SU-DHL-6 (cell line): ENCODE data around the gene WDR17.

Experiments
- H2AFZ ChIP-seq: fragments of 200-600 bp; sonication (generic); 2 replicates; pipeline ENCODE4 v1.6.1; 2014; ENCODE audit warnings: low read depth, mild to moderate bottlenecking, moderate library complexity, mixed read lengths, antibody characterized with exemption, low read length; ENCODE audit not compliant: severe bottlenecking
- H3F3A ChIP-seq: fragments of 200-600 bp; shearing (Covaris generic); 2 replicates; pipeline ENCODE4 v1.6.0; 2016; ENCODE audit warnings: antibody characterized with exemption, mild to moderate bottlenecking; ENCODE audit not compliant: insufficient read depth
- H3K27ac ChIP-seq: fragments of 200-600 bp; sonication (generic); 2 replicates; pipeline ENCODE4 v1.5.1; 2016; ENCODE audit warnings: low read depth, mild to moderate bottlenecking, low read length, moderate library complexity, mixed read lengths
- H3K27me3 ChIP-seq: fragments of 200-600 bp; sonication (generic), shearing (Covaris generic); 2 replicates; pipeline ENCODE4 v1.6.0; 2014; ENCODE audit warnings: mild to moderate bottlenecking, low read length
- H3K36me3 ChIP-seq: fragments of 200-600 bp; sonication (generic); 2 replicates; pipeline ENCODE4 v1.6.1; 2014; ENCODE audit warnings: mild to moderate bottlenecking, low read length, mixed read lengths
- H3K4me2 ChIP-seq: fragments of 300-600, 200-600 bp; shearing (Covaris generic), sonication (generic); 2 replicates; pipeline ENCODE4 v1.6.0; 2014; ENCODE audit warnings: low read length, low read depth, mild to moderate bottlenecking; ENCODE audit not compliant: poor library complexity, severe bottlenecking
- H3K4me3 ChIP-seq: fragments of 200-600 bp; sonication (generic); 2 replicates; pipeline ENCODE4 v1.5.1; 2014; ENCODE audit warnings: antibody characterized with exemption, low read length, mild to moderate bottlenecking, mixed read lengths; ENCODE audit not compliant: insufficient read depth, poor library complexity, severe bottlenecking
- H3K79me2 ChIP-seq: fragments of 200-600 bp; sonication (generic); 2 replicates; pipeline ENCODE4 v1.6.1; 2014; ENCODE audit warnings: mild to moderate bottlenecking, low read length, moderate library complexity; ENCODE audit not compliant: insufficient read depth
- H3K9ac ChIP-seq: fragments of 200-600 bp; sonication (generic); 2 replicates; pipeline ENCODE4 v1.7.0; 2014; ENCODE audit warnings: mild to moderate bottlenecking, low read length
- H3K9me2 ChIP-seq: fragments of 200-600 bp; sonication (generic); replicated peaks from 2 replicates; pipeline ENCODE4 v1.6.1; 2014; ENCODE audit warnings: low read length; ENCODE audit not compliant: insufficient read depth
- H3K9me3 ChIP-seq: fragments of 200-600 bp; sonication (generic); 2 replicates; pipeline ENCODE4 v1.6.1; 2014; ENCODE audit warnings: low read length, mixed read lengths; ENCODE audit not compliant: insufficient read depth
- H4K20me1 ChIP-seq: fragments of 200-600 bp; sonication (generic); 2 replicates; pipeline ENCODE4 v1.6.1; 2014; ENCODE audit warnings: low read depth, mild to moderate bottlenecking, antibody characterized with exemption, low read length, moderate library complexity, mixed read lengths
- EZH2phosphoT487 ChIP-seq: fragments of 200-600 bp; sonication (generic), shearing (Covaris generic); conservative IDR thresholded peaks from 2 replicates; pipeline ENCODE4 v1.6.1; 2018; ENCODE audit warnings: mild to moderate bottlenecking, antibody characterized with exemption, low read length, moderate library complexity, mixed read lengths
- TF ChIP-seq, protein P1 (sequence below): fragments of 200-600 bp; sonication (generic); IDR thresholded peaks from one replicate; pipeline ENCODE4 v1.5.1; 2017; ENCODE audit warnings: antibody characterized with exemption, mild to moderate bottlenecking, low read length, moderate library complexity; ENCODE audit not compliant: insufficient read depth, poor library complexity, severe bottlenecking

WDR17 gene

DNA sequence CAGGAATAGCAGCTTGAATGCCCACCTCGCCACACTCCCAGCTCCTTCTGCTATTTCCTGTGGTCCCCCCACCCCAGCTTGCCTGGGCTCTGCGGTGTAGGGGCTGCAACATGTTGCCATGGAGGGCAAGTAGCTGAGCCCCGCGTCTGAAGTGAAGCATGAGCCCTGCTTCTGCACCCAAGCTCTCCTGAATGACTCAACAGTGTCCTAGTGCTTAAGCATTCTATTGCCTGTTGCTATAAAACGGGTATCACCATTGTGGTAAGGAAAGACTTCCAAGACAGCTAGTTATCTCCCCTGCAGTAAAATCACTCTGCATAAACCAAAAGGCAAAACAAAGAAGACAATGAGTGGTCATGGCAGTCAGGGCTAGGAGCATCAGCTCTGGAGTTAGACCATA is 161.1 kb downstream of the WDR17 start:
- Histone ChIP-seq H3K79me2 (no peaks in the 10 kb centered on the region), H3K27ac (no peak overlapping the region), H3K36me3 (no peaks in the 10 kb centered on the region), H3K9me3 (no peaks in the 10 kb centered on the region), H4K20me1 (no peaks in the 10 kb centered on the region), H3F3A (no peaks in the 10 kb centered on the region), H2AFZ (no peak overlapping the region), H3K4me3 (no peak overlapping the region), H3K9ac (no peak overlapping the region), H3K4me2 (no peak overlapping the region), H3K9me2 (no peaks in the 10 kb centered on the region), H3K27me3 (no peaks in the 10 kb centered on the region)
- no peak for TF ChIP-seq EZH2phosphoT487
- TF ChIP-seq, protein P1, sequence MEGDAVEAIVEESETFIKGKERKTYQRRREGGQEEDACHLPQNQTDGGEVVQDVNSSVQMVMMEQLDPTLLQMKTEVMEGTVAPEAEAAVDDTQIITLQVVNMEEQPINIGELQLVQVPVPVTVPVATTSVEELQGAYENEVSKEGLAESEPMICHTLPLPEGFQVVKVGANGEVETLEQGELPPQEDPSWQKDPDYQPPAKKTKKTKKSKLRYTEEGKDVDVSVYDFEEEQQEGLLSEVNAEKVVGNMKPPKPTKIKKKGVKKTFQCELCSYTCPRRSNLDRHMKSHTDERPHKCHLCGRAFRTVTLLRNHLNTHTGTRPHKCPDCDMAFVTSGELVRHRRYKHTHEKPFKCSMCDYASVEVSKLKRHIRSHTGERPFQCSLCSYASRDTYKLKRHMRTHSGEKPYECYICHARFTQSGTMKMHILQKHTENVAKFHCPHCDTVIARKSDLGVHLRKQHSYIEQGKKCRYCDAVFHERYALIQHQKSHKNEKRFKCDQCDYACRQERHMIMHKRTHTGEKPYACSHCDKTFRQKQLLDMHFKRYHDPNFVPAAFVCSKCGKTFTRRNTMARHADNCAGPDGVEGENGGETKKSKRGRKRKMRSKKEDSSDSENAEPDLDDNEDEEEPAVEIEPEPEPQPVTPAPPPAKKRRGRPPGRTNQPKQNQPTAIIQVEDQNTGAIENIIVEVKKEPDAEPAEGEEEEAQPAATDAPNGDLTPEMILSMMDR = no peak

DNA sequence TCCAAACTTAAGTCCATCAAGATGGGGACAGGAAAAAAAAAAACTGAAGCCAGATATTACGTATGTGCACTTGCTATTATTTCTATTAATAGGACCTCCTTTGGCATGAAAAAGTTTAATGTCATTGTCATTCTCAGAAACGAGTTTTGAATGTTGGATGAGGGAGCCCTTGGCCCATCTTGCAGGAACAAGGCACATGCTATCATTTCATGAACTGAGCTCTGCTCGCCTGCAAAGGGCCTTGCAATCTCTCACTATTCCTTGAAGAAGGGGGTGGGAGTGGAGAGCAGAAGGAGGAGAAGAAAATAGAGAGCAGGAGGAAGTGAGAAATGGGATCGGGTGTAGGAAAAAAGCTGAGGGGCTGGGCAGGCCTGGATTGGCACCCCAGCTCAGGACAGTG is 164.0 kb downstream of the WDR17 start:
- no peak overlapping the region for H2AFZ ChIP-seq

More for the DNA sequence above, 164.0 kb downstream of the WDR17 start:
- Histone ChIP-seq H3K27me3 (no peaks in the 10 kb centered on the region), H3K9me2 (no peaks in the 10 kb centered on the region), H3K4me2 (no peak overlapping the region), H3K79me2 (no peaks in the 10 kb centered on the region), H4K20me1 (no peaks in the 10 kb centered on the region), H3K9me3 (no peaks in the 10 kb centered on the region), H3F3A (no peaks in the 10 kb centered on the region), H3K27ac (no peak overlapping the region), H3K4me3 (no peak overlapping the region), H3K36me3 (no peaks in the 10 kb centered on the region), H3K9ac (no peak overlapping the region)
- TF ChIP-seq, protein P1 = no peak
- no peak for TF ChIP-seq EZH2phosphoT487
